HEK293T (cell line): ENCODE results near the gene CCL1.

ENCODE experiments used
- CTCF ChIA-PET: fragments of 350-600 bp; formaldehyde crosslinking; extraction: SDS; loops from one replicate; lab custom pipeline; 2021; ENCODE audit warnings: antibody characterized with exemption, inconsistent platforms; lab: Yijun Ruan, JAX
- POLR2A ChIA-PET: fragments of 350-600 bp; formaldehyde crosslinking; extraction: SDS; loops from one replicate; lab custom pipeline; 2020; ENCODE audit warnings: antibody characterized with exemption, inconsistent platforms; lab: Yijun Ruan, JAX
- DNase-seq: peaks from one replicate; pipeline ENCODE4 v3.0.0; 2012; ENCODE audit warnings: mixed read lengths; ENCODE audit errors: extremely low spot score
- ARNT ChIP-seq: fragments of 450-650 bp; IDR thresholded peaks from 2 replicates; pipeline ENCODE4 v1.6.1; 2017; ENCODE audit warnings: mild to moderate bottlenecking
- BHLHE40 ChIP-seq: fragments of 450-650 bp; IDR thresholded peaks from 2 replicates; pipeline ENCODE4 v1.6.1; 2016; ENCODE audit warnings: mild to moderate bottlenecking, moderate library complexity, borderline replicate concordance
- CTBP1 ChIP-seq: fragments of 450-650 bp; IDR thresholded peaks from 2 replicates; pipeline ENCODE4 v1.6.1; 2016; ENCODE audit warnings: borderline replicate concordance
- ELF4 ChIP-seq: fragments of 450-650 bp; IDR thresholded peaks from 2 replicates; pipeline ENCODE4 v1.6.1; 2017; ENCODE audit warnings: antibody characterized with exemption
- FOXA1 ChIP-seq: fragments of 450-650 bp; IDR thresholded peaks from 2 replicates; pipeline ENCODE4 v1.6.1; 2016; ENCODE audit warnings: mild to moderate bottlenecking
- FOXK2 ChIP-seq: fragments of 450-650 bp; IDR thresholded peaks from 2 replicates; pipeline ENCODE4 v1.6.1; 2016; ENCODE audit warnings: mild to moderate bottlenecking
- FOXM1 ChIP-seq: fragments of 450-650 bp; IDR thresholded peaks from 2 replicates; pipeline ENCODE4 v1.6.1; 2017; ENCODE audit warnings: mild to moderate bottlenecking, borderline replicate concordance
- HDGF ChIP-seq: fragments of 450-650 bp; IDR thresholded peaks from 2 replicates; pipeline ENCODE4 v1.6.1; 2017; ENCODE audit warnings: antibody characterized with exemption, borderline replicate concordance
- L3MBTL2 ChIP-seq: fragments of 450-650 bp; conservative IDR thresholded peaks from 2 replicates; pipeline ENCODE4 v1.6.1; 2016; ENCODE audit warnings: mild to moderate bottlenecking
- LEF1 ChIP-seq: fragments of 450-650 bp; IDR thresholded peaks from 2 replicates; pipeline ENCODE4 v1.6.1; 2017; ENCODE audit warnings: mild to moderate bottlenecking, borderline replicate concordance
- NFRKB ChIP-seq: fragments of 450-650 bp; IDR thresholded peaks from 2 replicates; pipeline ENCODE4 v1.6.1; 2016; ENCODE audit warnings: mild to moderate bottlenecking, moderate library complexity
- SP1 ChIP-seq: fragments of 450-650 bp; IDR thresholded peaks from 2 replicates; pipeline ENCODE4 v1.6.1; 2017
- SUZ12 ChIP-seq: fragments of 450-650 bp; IDR thresholded peaks from 2 replicates; pipeline ENCODE4 v1.6.1; 2016; ENCODE audit warnings: mild to moderate bottlenecking
- TARDBP ChIP-seq: fragments of 450-650 bp; IDR thresholded peaks from 2 replicates; pipeline ENCODE4 v1.6.1; 2016
- ZNF384 ChIP-seq: fragments of 450-650 bp; IDR thresholded peaks from 2 replicates; pipeline ENCODE4 v1.6.1; 2016
- TF ChIP-seq, protein P1 (sequence below): fragments of 450-650 bp; IDR thresholded peaks from 2 replicates; pipeline ENCODE4 v1.6.1; 2016

CCL1 gene

DNA sequence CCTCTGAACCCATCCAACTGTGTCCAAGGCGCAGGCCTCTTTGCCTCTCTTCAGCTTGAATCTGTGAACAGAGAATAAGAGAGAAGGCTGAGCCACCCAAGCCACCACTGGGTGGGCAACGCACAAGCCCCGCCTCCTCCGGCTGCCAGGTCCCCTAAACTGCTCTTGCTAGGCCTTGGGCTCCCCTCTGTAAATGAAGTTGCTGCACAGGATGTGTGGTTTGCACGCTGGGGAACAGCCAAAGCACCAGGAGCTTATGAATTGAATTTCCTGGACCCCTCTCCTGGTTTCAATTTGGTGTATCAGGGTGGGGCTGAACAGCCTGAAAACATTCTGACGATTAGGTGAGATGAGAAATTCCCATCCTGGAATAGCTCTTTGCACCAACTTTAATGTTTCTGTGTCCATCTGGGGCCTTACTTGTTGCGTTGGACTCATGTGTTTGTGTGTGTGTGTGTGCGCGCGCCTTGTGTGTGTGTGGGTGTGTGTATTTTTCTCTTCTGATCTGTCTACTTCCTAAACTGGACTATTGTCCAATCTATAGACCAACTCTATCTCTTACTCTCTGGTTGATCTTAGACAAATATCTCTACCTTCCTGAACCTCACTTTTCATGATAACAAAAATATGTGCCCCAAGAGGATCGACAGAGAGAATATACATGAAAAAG lies 2.3 kb downstream of the CCL1 start:
- no peak for TF ChIP-seq ELF4
- TF ChIP-seq FOXK2, result no peak
- TF ChIP-seq BHLHE40, result no peak
- TF ChIP-seq SP1, result no peak
- TF ChIP-seq CTBP1, result no peak
- no peak for TF ChIP-seq LEF1
- no peak for TF ChIP-seq FOXM1
- no peak for TF ChIP-seq NFRKB
- TF ChIP-seq ARNT, result no peak
- no peak for TF ChIP-seq L3MBTL2
- TF ChIP-seq ZNF384, result no peak
- ChIA-PET CTCF (interaction anchor here (0.7 to 4.5 kb wide), 25 partner anchors 10 to 582 kb away, joined by 3 to 75 read pairs (median 4); no protein-coding TSS in a partner anchor), POLR2A (no interaction called here)
- DNase-seq, result no peak

DNA sequence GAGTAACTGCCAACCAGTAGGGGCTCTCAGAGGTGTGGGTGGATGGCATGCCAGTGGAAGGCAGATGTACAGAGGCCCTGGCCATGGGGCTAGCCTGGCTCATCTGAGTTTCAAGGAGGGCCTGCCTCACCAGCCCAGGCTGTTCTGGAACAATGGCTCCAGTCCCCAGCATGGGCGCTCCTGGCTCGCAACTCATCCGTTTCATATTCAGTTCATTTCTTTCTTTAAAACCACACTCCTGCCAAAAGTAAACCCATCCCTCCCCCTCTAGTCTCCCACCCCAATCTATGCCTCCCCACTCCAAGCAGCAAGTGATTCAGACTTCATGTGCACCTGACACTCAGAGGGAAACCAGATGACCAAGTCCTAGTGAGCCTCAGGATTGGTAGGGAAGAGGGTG lies 4.4 kb downstream of the CCL1 start:
- TF ChIP-seq NFRKB, result no peak
- no peak for TF ChIP-seq ARNT
- TF ChIP-seq L3MBTL2, result no peak
- no peak for TF ChIP-seq LEF1
- TF ChIP-seq SUZ12, result no peak
- no peak for TF ChIP-seq HDGF
- TF ChIP-seq CTBP1, result no peak
- TF ChIP-seq SP1, result no peak
- TF ChIP-seq TARDBP, result no peak
- TF ChIP-seq, protein P1, sequence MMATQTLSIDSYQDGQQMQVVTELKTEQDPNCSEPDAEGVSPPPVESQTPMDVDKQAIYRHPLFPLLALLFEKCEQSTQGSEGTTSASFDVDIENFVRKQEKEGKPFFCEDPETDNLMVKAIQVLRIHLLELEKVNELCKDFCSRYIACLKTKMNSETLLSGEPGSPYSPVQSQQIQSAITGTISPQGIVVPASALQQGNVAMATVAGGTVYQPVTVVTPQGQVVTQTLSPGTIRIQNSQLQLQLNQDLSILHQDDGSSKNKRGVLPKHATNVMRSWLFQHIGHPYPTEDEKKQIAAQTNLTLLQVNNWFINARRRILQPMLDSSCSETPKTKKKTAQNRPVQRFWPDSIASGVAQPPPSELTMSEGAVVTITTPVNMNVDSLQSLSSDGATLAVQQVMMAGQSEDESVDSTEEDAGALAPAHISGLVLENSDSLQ, result no peak
- no peak for TF ChIP-seq ELF4
- TF ChIP-seq FOXM1, result no peak
- TF ChIP-seq FOXK2, result no peak
- no peak for TF ChIP-seq FOXA1
- no peak for TF ChIP-seq ZNF384
- no peak for TF ChIP-seq BHLHE40
- ChIA-PET POLR2A (no interaction called here), CTCF (interaction anchor here (4.5 kb wide), 1 partner anchor 157 kb away, joined by 75 read pairs; no protein-coding TSS in a partner anchor)
- no peak for DNase-seq

DNA sequence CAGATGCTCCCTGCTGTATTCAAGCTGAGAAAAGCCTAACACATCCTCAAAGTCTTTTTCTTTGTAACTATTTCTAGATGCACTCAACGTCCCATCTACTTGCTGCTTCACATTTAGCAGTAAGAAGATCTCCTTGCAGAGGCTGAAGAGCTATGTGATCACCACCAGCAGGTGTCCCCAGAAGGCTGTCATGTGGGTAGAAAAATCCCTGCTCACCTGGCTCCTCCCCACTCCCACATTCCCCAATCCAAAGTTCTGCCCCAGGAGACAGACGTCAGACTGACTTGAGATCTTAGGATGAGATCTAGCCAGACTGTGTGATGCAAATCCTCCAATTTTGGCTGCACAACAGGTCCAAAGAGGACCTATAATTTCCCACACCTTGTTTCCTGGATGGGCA lies 5.6 kb downstream of the CCL1 start:
- POLR2A ChIA-PET, result no interaction called here
- TF ChIP-seq FOXA1 (no peak), ARNT (no peak), SP1 (no peak), BHLHE40 (no peak), L3MBTL2 (no peak), CTBP1 (no peak), ELF4 (no peak), NFRKB (no peak), LEF1 (no peak), HDGF (no peak), TARDBP (no peak), ZNF384 (no peak)
- TF ChIP-seq, protein P1, result no peak
- no peak for DNase-seq
- CTCF ChIA-PET, result interaction anchor here (1.3 kb wide), 1 partner anchor 157 kb away, joined by 4 read pairs; no protein-coding TSS in a partner anchor

DNA sequence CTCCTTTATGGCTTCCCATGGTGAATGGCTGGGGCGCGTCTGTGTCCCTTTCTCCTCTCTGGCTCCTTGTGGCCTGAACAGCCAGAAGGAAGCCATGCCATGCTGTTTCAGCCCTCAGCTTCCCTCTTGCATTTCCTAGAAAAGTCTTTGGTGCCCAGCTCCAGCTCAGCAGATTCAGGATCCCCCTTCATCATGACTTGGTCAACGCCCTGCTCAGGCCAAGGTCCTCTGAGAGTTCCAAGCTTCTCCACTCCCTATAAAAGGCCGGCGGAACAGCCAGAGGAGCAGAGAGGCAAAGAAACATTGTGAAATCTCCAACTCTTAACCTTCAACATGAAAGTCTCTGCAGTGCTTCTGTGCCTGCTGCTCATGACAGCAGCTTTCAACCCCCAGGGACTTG lies 6.8 kb downstream of the CCL1 start, which contains the start of gene CCL13:
Gene CCL13, plus strand, starts transcription at position 287 of the 400 bp plus-strand sequence. Its CDS starts 47 bp downstream, at position 334.
- DNase-seq, result no peak
- POLR2A ChIA-PET, result no interaction called here
- TF ChIP-seq ELF4, result no peak
- no peak for TF ChIP-seq NFRKB
- no peak for TF ChIP-seq CTBP1
- no peak for TF ChIP-seq ARNT
- no peak for TF ChIP-seq LEF1
- TF ChIP-seq, protein P1, result no peak
- no peak for TF ChIP-seq FOXA1
- TF ChIP-seq FOXM1, result no peak
- TF ChIP-seq FOXK2, result no peak
- no peak for TF ChIP-seq BHLHE40
- CTCF ChIA-PET, result no interaction called here

DNA sequence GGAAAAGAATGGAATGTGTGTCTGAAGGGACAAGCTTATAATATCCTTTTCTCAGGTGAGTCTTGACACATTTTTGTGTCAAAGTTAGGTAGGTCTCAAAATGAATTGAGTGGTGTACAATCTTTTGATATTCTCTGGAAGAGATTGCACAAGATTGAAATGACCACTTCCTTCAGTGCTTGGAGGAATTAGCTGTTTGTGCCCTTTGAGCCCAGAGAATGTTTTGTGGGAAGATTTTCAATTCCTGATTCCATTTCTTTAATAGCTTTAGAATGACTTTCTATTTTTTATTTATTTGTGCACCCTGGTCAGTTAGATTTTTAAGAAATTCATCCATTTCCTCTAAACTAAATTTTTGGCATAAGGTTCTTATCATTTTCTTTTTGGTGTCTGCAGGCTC lies 8.4 kb downstream of the CCL1 start:
- CTCF ChIA-PET, result interaction anchor here (0.6 kb wide), 1 partner anchor 573 kb away, joined by 7 read pairs; no protein-coding TSS in a partner anchor
- no peak for DNase-seq
- POLR2A ChIA-PET, result no interaction called here
- no peak for TF ChIP-seq LEF1
- TF ChIP-seq ZNF384, result no peak
- no peak for TF ChIP-seq SP1
- no peak for TF ChIP-seq FOXA1
- TF ChIP-seq NFRKB, result no peak
- TF ChIP-seq FOXK2, result no peak
- no peak for TF ChIP-seq ELF4
- TF ChIP-seq ARNT, result no peak
- TF ChIP-seq HDGF, result no peak
- TF ChIP-seq BHLHE40, result no peak
- no peak for TF ChIP-seq TARDBP
- no peak for TF ChIP-seq FOXM1
- no peak for TF ChIP-seq CTBP1
- no peak for TF ChIP-seq SUZ12
- no peak for TF ChIP-seq L3MBTL2
- TF ChIP-seq, protein P1, result no peak
